SU-DHL-6 (cell line): Measurements from ENCODE around the gene TMEM106B.
A peak's percentile ranks its signal among the peaks of the same experiment; 100 is the strongest.

Experiments used
- H2AFZ ChIP-seq: fragments of 200-600 bp; sonication (generic); 2 replicates; pipeline ENCODE4 v1.6.1; 2014; ENCODE audit warnings: low read depth, mild to moderate bottlenecking, moderate library complexity, mixed read lengths, antibody characterized with exemption, low read length; ENCODE audit not compliant: severe bottlenecking
- H3F3A ChIP-seq: fragments of 200-600 bp; shearing (Covaris generic); 2 replicates; pipeline ENCODE4 v1.6.0; 2016; ENCODE audit warnings: antibody characterized with exemption, mild to moderate bottlenecking; ENCODE audit not compliant: insufficient read depth
- H3K27ac ChIP-seq: fragments of 200-600 bp; sonication (generic); 2 replicates; pipeline ENCODE4 v1.5.1; 2016; ENCODE audit warnings: low read depth, mild to moderate bottlenecking, low read length, moderate library complexity, mixed read lengths
- H3K27me3 ChIP-seq: fragments of 200-600 bp; sonication (generic), shearing (Covaris generic); 2 replicates; pipeline ENCODE4 v1.6.0; 2014; ENCODE audit warnings: mild to moderate bottlenecking, low read length
- H3K36me3 ChIP-seq: fragments of 200-600 bp; sonication (generic); 2 replicates; pipeline ENCODE4 v1.6.1; 2014; ENCODE audit warnings: mild to moderate bottlenecking, low read length, mixed read lengths
- H3K4me2 ChIP-seq: fragments of 300-600, 200-600 bp; shearing (Covaris generic), sonication (generic); 2 replicates; pipeline ENCODE4 v1.6.0; 2014; ENCODE audit warnings: low read length, low read depth, mild to moderate bottlenecking; ENCODE audit not compliant: poor library complexity, severe bottlenecking
- H3K4me3 ChIP-seq: fragments of 200-600 bp; sonication (generic); 2 replicates; pipeline ENCODE4 v1.5.1; 2014; ENCODE audit warnings: antibody characterized with exemption, low read length, mild to moderate bottlenecking, mixed read lengths; ENCODE audit not compliant: insufficient read depth, poor library complexity, severe bottlenecking
- H3K79me2 ChIP-seq: fragments of 200-600 bp; sonication (generic); 2 replicates; pipeline ENCODE4 v1.6.1; 2014; ENCODE audit warnings: mild to moderate bottlenecking, low read length, moderate library complexity; ENCODE audit not compliant: insufficient read depth
- H3K9ac ChIP-seq: fragments of 200-600 bp; sonication (generic); 2 replicates; pipeline ENCODE4 v1.7.0; 2014; ENCODE audit warnings: mild to moderate bottlenecking, low read length
- H3K9me2 ChIP-seq: fragments of 200-600 bp; sonication (generic); replicated peaks from 2 replicates; pipeline ENCODE4 v1.6.1; 2014; ENCODE audit warnings: low read length; ENCODE audit not compliant: insufficient read depth
- H3K9me3 ChIP-seq: fragments of 200-600 bp; sonication (generic); 2 replicates; pipeline ENCODE4 v1.6.1; 2014; ENCODE audit warnings: low read length, mixed read lengths; ENCODE audit not compliant: insufficient read depth
- H4K20me1 ChIP-seq: fragments of 200-600 bp; sonication (generic); 2 replicates; pipeline ENCODE4 v1.6.1; 2014; ENCODE audit warnings: low read depth, mild to moderate bottlenecking, antibody characterized with exemption, low read length, moderate library complexity, mixed read lengths
- EZH2phosphoT487 ChIP-seq: fragments of 200-600 bp; sonication (generic), shearing (Covaris generic); conservative IDR thresholded peaks from 2 replicates; pipeline ENCODE4 v1.6.1; 2018; ENCODE audit warnings: mild to moderate bottlenecking, antibody characterized with exemption, low read length, moderate library complexity, mixed read lengths
- TF ChIP-seq, protein P1 (sequence below): fragments of 200-600 bp; sonication (generic); IDR thresholded peaks from one replicate; pipeline ENCODE4 v1.5.1; 2017; ENCODE audit warnings: antibody characterized with exemption, mild to moderate bottlenecking, low read length, moderate library complexity; ENCODE audit not compliant: insufficient read depth, poor library complexity, severe bottlenecking

The TMEM106B gene

DNA sequence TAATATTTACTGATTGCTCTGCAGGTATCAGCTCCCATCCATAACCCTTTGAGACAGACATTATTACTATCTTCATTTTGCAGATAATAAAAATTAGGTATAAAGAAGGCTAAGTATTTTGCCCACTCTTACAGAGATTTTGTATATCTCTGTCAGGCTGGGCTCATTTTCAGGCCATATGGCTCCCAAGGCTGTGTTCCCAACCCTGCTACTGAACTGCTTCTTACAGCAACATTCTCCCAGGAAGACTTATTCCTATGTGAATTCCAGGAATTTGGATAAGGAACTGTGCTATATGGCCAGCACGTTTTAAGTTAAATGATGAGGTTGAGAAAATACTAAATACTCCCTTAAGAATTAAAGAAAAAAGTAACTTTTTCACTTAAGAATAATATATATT lies 1.9 kb upstream of the TMEM106B start:
- Histone ChIP-seq H4K20me1 (no peaks in the 10 kb centered on the region), H3K4me2 (no peak overlapping the region), H3K27ac (no peak overlapping the region), H3K4me3 (no peak overlapping the region), H3K9me2 (no peaks in the 10 kb centered on the region), H3F3A (no peaks in the 10 kb centered on the region), H3K9me3 (no peaks in the 10 kb centered on the region), H3K79me2 (peaks cover 22% of the 10 kb centered on the region), H3K36me3 (no peaks in the 10 kb centered on the region), H2AFZ (no peak overlapping the region), H3K9ac (no peak overlapping the region), H3K27me3 (no peaks in the 10 kb centered on the region)
- no peak for TF ChIP-seq EZH2phosphoT487

DNA sequence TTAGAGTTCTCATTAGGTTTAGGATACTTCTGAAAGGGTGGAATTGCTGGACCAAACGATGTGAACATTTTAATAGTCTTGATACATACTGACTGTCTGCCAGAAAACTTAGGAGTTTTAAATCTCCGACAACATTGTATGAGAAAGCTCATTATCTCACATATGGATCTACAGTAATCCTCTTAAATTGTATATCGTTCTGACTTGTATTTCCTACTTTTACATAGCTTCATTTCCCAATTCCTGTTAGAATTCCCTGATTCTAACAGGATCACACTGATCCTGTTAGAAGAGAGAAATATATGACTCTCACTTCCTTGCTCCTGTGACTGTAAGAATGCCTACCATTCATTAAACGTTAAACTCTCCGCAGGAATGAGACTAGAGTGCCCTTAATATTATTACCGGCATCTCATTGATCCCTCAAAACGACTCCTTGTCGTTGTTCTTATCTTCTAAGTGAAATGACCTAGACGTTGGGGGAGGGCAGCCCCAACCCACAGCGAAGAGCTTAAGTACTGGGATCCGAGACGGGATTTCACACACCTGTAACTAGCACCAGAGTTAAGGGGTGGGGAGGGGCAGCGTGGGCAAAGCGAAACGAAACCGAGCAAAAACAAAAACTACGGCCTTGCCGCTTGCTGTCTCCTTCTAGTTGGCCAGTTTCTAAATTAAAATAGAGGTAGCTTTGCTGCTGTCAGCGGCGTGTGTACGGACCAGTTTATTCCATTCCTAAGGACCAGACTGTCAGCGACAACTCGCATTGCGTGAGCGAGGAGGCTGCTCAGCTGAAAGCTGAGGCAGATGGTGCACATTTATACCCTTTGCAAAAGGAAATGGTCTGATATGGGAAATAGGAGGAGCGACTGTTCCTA lies 678 bp upstream of the TMEM106B start:
- Histone ChIP-seq H4K20me1 (no peaks in the 10 kb centered on the region), H3K9me2 (no peaks in the 10 kb centered on the region), H3K4me3 (peak overlapping the region; percentile 50), H3K27me3 (no peaks in the 10 kb centered on the region), H3K9ac (peak overlapping the region; percentile 70), H3K36me3 (peaks cover 6% of the 10 kb centered on the region), H3F3A (no peaks in the 10 kb centered on the region), H3K79me2 (peaks cover 22% of the 10 kb centered on the region), H3K4me2 (peak overlapping the region; percentile 79), H2AFZ (peak overlapping the region; percentile 81), H3K27ac (no peak overlapping the region), H3K9me3 (no peaks in the 10 kb centered on the region)
- no peak for TF ChIP-seq EZH2phosphoT487
- TF ChIP-seq, protein P1, sequence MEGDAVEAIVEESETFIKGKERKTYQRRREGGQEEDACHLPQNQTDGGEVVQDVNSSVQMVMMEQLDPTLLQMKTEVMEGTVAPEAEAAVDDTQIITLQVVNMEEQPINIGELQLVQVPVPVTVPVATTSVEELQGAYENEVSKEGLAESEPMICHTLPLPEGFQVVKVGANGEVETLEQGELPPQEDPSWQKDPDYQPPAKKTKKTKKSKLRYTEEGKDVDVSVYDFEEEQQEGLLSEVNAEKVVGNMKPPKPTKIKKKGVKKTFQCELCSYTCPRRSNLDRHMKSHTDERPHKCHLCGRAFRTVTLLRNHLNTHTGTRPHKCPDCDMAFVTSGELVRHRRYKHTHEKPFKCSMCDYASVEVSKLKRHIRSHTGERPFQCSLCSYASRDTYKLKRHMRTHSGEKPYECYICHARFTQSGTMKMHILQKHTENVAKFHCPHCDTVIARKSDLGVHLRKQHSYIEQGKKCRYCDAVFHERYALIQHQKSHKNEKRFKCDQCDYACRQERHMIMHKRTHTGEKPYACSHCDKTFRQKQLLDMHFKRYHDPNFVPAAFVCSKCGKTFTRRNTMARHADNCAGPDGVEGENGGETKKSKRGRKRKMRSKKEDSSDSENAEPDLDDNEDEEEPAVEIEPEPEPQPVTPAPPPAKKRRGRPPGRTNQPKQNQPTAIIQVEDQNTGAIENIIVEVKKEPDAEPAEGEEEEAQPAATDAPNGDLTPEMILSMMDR, result no peak

DNA sequence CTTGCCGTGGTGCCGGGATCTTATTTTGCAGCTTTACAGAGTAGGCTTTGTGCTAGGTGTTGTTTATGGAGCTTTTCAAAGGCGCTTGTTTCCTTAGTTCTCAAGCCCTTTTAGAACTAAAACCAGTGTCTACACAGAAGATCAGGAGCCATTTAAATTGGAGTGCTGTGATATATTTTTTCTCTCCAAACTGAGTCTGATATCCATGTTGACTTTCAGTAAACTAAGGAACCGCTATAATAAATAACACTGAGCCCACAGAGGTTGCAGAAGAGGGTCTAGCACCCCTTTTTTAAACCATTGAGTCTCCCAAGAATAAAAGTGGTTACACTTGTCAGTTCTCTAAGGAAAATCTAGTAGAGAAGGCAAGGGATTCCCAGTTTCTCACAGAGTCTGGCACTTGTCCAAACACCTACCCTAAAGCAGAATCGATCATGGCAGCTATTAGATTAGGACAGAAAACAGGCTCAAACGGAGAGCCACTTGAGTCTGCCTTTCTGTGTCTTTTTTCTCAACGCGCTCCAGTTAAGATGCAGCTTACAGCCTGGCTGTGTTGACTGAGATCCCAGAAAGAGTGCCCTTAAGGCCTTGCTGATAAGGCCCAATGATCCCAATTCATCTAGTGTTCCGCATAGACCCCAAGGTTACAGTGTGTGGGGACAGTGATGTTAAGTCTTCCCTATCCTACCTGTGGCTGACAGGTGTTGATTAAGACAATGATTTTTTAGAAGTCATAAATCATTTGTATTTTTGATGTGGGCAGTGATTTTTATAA lies 804 bp downstream of the TMEM106B start:
- no peaks in the 10 kb centered on the region for H3K27me3 ChIP-seq
- H3K9ac ChIP-seq, result peak overlapping the region; percentile 70
- peak overlapping the region; percentile 50 for H3K4me3 ChIP-seq
- H3K4me2 ChIP-seq, result peak overlapping the region; percentile 79
- H3F3A ChIP-seq, result no peaks in the 10 kb centered on the region
- H3K79me2 ChIP-seq, result peaks cover 22% of the 10 kb centered on the region
- TF ChIP-seq, protein P1, result no peak
- no peak for TF ChIP-seq EZH2phosphoT487
- no peaks in the 10 kb centered on the region for H3K9me2 ChIP-seq
- no peaks in the 10 kb centered on the region for H3K9me3 ChIP-seq
- H4K20me1 ChIP-seq, result no peaks in the 10 kb centered on the region
- peak overlapping the region; percentile 61 for H3K27ac ChIP-seq
- H2AFZ ChIP-seq, result peak overlapping the region; percentile 81
- H3K36me3 ChIP-seq, result peaks cover 10% of the 10 kb centered on the region
